Measurements from ENCODE around the gene OR2AE1. TPM values are rescaled to one million over a fixed set of nuclear protein-coding genes. Genes with fewer than 3 reads are reported as not detected.

The OR2AE1 gene
- total and polyA plus RNA-seq, 2 of the 13 experiments (the other 11 are each of a cell fraction or from before 2014, with no cell fraction given), result not detected

- TF ChIP-seq, protein P1, sequence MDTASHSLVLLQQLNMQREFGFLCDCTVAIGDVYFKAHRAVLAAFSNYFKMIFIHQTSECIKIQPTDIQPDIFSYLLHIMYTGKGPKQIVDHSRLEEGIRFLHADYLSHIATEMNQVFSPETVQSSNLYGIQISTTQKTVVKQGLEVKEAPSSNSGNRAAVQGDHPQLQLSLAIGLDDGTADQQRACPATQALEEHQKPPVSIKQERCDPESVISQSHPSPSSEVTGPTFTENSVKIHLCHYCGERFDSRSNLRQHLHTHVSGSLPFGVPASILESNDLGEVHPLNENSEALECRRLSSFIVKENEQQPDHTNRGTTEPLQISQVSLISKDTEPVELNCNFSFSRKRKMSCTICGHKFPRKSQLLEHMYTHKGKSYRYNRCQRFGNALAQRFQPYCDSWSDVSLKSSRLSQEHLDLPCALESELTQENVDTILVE (CRISPR knock-in tag; IDR thresholded peaks at IDR 0.05), result peak; percentile 60; the same call in 1 of the 2 replicates
- peak; percentile 28; the same call in 1 of the 2 replicates for TF ChIP-seq ISL2 (CRISPR knock-in tag; IDR thresholded peaks at IDR 0.05)
- no peak for TF ChIP-seq CHCHD3 (CRISPR knock-in tag; IDR thresholded peaks at IDR 0.05)
- TF ChIP-seq, protein P2, sequence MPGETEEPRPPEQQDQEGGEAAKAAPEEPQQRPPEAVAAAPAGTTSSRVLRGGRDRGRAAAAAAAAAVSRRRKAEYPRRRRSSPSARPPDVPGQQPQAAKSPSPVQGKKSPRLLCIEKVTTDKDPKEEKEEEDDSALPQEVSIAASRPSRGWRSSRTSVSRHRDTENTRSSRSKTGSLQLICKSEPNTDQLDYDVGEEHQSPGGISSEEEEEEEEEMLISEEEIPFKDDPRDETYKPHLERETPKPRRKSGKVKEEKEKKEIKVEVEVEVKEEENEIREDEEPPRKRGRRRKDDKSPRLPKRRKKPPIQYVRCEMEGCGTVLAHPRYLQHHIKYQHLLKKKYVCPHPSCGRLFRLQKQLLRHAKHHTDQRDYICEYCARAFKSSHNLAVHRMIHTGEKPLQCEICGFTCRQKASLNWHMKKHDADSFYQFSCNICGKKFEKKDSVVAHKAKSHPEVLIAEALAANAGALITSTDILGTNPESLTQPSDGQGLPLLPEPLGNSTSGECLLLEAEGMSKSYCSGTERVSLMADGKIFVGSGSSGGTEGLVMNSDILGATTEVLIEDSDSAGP (CRISPR knock-in tag; IDR thresholded peaks at IDR 0.05; ENCODE audit: borderline replicate concordance), result no peak; the same call in 1 of the 2 replicates
- TF ChIP-seq ZBTB44 (CRISPR knock-in tag; IDR thresholded peaks at IDR 0.05), result no peak
- TF ChIP-seq TARDBP (CRISPR knock-in tag; IDR thresholded peaks at IDR 0.05), result peak; percentile 70; the same call in 1 of the 2 replicates
- TF ChIP-seq TCF12 (IDR thresholded peaks at IDR 0.05), result no peak
- TF ChIP-seq TCF12 (CRISPR knock-in tag; IDR thresholded peaks at IDR 0.05), result no peak
- peak; percentile 84 for TF ChIP-seq SALL1 (CRISPR knock-in tag; IDR thresholded peaks at IDR 0.05)
- peak; percentile 78; the same call in 1 of the 2 replicates for TF ChIP-seq ZNF337 (CRISPR knock-in tag; IDR thresholded peaks at IDR 0.05; ENCODE audit: borderline replicate concordance, low read depth)
- TF ChIP-seq NFKBIZ (CRISPR knock-in tag; IDR thresholded peaks at IDR 0.05), result peak; percentile 80; the same call in 1 of the 2 replicates
- peak; percentile 76; the same call in 1 of the 2 replicates for TF ChIP-seq JUND (CRISPR knock-in tag; IDR thresholded peaks at IDR 0.05)
- TF ChIP-seq GABPA (IDR thresholded peaks at IDR 0.05; ENCODE audit: low read depth, low read length), result peak; percentile 33; the same call in 1 of the 2 replicates
- TF ChIP-seq GABPA (CRISPR knock-in tag; IDR thresholded peaks at IDR 0.05; ENCODE audit: low read depth), result peak; percentile 66
- TF ChIP-seq POLR2A (IDR thresholded peaks at IDR 0.05; ENCODE audit: insufficient read depth in 1 of 2, low read depth in 2 of 2, low read length in 2 of 2), result peak in 1 of 2 experiments; percentile 60; a peak in 2 of 4 replicates
- TF ChIP-seq ZFP41 (CRISPR knock-in tag; IDR thresholded peaks at IDR 0.05; ENCODE audit: borderline replicate concordance), result no peak
- TF ChIP-seq HIC2 (CRISPR knock-in tag; IDR thresholded peaks at IDR 0.05; ENCODE audit: low read depth), result peak; percentile 17; the same call in 1 of the 2 replicates
- TF ChIP-seq ZBTB33 (CRISPR knock-in tag; IDR thresholded peaks at IDR 0.05), result peak; percentile 22; the same call in 1 of the 2 replicates
- TF ChIP-seq TOPORS (CRISPR knock-in tag; IDR thresholded peaks at IDR 0.05), result 0 out of 2 replicates have a peak, but pooled peaks have one; percentile 47
- peak; percentile 68 for TF ChIP-seq RBFOX2 (IDR thresholded peaks at IDR 0.05; ENCODE audit: low read depth, low read length)
These were observed 16.3 kb downstream of the OR2AE1 start (continued) for GRCh38 chr7:99860281-99861127.
